GM19438 (cell line): ENCODE results near the gene CDK8.
"Not testable (repeated sequence)": the region's sequence is repeated elsewhere in the genome, so short reads cannot be mapped to it uniquely, and the experiment has no call there.

Source experiments
- ATAC-seq: cut with Tn5 transposase; IDR thresholded peaks from one replicate; pipeline ENCODE4 v1.9.1; 2021; ENCODE audit warnings: low read depth; ENCODE audit not compliant: unreplicated experiment

The CDK8 gene

DNA sequence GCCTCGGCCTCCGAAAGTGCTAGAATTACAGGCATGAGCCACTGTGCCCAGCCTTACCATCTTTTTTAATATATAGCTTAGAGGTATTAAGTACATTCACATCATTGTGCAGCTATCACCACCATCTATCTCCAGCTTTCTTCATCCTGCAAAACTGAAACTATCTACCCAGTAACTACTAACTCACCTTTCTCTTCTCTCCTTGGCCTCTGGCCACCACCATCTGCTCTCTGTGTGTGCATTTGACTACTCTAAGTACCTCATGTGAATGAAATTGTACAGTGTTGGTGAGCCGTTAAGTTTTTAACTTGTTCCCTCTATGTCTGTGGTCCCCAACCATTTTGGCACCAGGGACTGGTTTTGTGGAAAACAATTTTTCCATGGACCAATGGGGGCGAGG lies 56.1 kb downstream of the CDK8 start:
- ATAC-seq: no peak

DNA sequence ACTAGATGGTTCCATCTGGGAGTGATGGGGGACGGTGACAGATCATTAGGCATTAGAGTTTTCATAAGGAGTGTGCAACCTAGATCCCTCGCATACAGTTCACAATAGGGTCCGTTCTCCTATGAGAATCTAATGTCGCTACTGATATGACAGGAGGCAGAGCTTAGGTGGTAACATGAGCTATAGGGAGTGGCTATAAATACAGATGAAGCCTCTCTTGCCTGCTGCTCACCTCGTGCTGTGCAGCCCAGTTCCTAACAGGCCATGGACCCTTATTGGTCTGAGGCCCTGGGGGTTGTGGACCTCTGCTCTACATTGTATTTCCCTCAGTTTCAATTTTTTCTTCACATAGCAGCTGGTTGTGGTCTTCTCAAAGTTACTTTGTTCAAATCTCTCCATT lies 56.5 kb downstream of the CDK8 start:
- ATAC-seq: no peak

DNA sequence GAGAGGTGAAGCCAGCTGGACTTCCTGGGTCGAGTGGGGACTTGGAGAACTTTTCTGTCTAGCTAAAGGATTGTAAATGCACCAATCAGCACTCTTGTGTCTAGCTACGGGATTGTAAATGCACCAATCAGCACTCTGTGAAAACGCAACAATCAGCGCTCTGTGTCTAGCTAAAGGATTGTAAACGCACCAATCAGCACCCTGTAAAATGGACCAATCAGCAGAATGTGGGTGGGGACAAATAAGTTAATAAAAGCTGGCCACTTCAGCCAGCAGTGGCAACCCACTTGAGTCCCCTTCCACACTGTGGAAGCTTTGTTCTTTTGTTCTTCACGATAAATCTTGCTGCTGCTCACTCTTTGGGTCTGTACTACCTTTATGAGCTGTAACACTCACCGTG lies 58.1 kb downstream of the CDK8 start:
- ATAC-seq: not testable (repeated sequence)

DNA sequence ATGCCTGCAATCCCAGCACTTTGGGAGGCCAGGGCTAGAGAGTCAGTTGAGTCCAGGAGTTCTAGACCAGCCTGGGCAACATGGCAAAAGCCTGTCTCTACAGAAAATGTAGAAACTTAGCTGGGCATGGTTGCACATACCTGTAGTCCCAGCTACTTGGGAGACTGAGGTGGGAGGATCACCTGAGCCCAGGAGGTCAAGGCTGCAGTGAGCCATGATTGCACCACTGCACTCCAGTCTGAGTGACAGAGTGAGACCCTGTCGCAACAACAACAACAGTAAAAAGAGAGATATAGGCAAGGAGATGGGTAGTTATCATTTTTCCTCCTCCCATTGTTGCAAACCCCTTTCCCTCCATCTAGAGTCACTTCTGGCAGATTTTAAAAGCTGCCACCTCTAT lies 62.2 kb downstream of the CDK8 start:
- not testable (repeated sequence) for ATAC-seq

DNA sequence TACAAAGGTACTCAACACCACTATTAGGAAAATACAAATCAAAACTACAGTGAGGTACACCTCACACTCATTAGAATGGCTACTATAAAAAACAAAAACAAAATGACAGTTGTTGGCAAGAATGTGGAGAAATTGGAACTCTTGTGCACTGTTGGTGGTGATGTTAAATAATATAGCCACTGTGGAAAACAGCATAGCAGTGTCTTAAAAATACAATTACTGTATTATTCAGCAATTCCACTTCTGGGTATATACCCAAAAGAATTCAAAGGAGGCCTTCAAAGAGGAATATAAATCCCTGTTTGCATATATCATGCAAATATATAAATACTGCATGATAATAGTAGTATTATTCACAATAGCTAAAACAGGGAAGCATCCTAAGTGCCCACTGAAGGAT lies 66.8 kb downstream of the CDK8 start:
- no peak for ATAC-seq

DNA sequence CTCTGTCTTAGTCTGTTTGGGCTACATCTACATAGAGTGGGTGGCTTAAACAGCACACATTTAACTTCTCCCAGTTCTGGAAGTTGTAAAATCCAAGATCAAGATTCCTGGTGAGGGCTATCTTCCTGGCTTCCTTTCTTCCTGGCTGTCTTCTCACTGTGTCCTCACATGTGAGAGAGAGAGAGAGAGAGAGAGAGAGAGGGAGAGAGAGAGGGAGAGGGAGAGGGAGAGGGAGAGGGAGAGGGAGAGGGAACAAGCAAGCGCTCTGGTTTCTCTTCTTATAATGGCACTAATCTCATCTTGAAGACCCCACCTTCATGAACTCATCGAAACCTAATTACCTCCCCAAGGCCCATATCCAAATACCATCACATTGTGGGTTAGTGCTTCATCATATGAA lies 69.2 kb downstream of the CDK8 start:
- ATAC-seq: no peak

DNA sequence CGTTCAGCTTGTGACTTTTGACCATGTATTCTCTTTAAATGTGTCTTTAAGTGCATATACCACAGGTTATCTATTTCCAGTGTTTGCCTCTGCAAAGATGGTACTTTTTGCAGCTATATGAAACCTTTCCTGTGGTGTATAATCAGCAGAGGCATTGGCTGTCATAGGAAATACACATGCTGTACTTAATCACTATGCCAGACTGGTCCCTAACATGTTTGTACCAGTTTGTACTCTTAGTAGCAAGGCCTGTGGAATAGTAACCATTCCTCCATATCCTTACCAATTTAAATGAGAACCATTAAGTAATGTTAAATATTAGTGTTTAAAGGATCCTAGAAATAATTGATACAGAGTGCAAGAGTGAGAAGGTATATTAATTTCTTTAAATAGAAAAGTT lies 69.8 kb downstream of the CDK8 start:
- ATAC-seq: no peak

DNA sequence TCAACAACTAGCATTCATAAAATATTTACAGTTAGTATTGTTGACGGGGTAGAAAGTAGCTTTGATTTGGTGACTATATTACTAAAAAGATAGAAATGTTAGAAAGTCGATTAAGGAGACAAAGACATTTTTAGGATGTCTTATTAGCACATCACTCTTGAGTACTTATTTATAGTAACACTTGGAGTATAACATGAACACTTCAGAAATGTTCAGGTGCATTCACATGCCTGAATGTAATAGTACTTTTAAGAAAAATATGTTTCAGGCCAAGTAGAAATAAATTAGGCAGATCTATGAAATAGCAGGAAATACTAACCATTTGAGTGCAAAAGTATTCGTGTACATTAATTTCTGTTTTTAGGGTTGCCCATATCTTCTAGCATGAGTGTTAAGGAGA lies 70.4 kb downstream of the CDK8 start:
- no peak for ATAC-seq

DNA sequence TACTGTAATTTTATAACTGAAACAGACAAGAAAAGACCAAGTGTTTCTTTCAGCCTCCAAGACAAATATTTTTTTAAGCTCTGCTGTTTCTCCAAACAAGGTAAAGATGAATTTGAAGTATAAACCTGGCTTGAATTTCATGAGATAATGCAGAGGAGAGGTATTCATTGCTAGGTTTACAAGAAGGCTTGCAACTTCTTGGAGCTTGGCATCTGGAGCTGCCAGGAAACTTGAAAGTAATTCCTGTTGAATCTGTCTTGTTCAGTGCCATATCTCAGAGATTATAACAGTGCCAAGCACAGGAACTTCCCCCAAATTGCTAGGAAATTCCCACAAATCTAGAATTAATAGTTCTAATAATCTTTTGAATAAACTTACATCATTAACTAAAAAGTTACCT lies 70.9 kb downstream of the CDK8 start:
- ATAC-seq: no peak

DNA sequence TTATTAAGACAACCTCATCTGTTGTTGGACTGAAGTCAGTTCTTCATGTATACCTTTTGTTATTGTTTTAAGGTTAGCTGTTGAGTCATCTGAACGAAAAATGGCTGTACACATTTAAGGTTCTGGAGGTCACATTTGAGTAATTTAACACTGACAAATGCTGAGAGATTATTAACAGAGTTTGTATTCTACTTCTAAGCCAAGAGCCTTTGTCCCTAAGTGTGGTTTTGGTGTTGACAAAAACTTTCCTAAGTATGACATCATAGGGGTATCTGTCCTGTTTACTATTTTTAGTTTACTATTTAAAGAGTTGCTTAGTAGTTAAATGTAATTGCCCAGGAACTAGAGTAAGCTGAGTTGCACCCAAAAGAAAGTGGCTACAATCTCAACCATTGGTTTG lies 71.9 kb downstream of the CDK8 start:
- ATAC-seq: peak; percentile 84

DNA sequence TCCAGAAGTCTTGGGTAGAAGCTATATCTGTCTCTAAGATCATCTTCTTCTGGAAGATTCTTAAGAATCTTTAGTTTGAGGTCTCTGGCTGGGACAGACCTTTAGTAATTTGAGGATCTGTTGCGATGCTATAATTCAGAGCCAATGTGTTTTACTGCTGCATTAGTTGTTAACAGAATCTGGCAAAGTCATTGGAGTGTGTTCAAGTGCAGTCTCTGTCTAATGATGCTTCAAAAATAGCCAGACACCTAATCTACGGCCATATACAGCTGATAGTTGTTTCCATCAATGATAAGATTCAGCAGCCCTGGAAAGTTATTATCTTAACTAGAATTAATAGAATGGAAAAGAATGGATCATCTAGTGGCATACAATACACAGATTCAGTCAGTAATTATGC lies 72.6 kb downstream of the CDK8 start:
- no peak for ATAC-seq

DNA sequence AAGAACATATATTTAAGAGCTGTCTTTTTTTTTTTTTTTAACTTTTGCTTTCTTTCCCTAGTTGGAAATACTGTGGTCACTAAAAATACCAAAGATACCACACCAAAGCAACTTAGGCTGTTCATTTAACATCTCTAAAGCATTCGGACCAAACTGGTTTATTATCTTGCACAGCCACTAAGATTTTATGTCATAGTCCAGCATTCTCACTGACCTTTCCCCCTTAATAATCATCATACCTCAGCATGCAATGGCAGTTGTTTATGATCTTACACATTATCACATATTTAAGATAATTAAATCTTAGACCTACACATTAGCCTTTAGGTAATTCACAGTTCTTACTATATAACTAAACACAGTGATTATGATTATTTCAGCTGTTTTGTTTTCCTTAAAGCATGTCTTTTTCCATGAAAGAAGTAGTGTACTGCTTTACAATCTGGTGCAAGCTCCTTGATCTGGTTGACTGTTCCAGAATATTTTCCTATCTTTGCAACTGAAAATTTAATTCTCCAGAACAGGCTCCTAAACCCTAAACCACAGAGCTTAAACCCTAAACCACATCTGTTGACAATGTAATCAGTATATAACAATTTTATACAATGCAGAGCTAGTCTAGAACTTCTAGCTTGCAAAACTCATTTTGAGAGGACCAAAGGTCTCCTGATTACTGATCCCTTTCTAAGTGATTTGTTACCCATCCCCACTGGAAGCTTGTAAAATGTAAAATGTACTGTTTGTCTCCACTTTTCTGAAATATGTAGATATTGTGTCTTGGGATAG lies 74.2 kb downstream of the CDK8 start:
- ATAC-seq: no peak

DNA sequence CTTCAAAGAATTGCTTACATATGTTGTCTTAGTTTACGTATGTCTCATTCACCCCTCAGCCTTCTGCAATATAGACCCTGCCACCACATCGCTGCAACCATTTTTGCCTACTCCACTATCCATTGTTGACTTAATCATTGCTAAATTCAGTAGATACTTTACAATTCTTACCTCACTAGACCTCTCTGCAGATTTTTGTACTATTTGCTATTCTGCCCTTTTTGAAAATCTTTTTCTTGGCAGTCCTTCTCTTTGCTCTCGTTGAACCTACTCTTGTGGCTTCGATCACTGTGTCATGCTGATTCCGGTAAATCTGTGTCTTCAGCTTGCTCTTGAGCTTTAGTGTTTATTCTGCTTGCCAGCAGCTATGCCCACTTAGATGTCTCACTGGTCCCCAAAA lies 81.2 kb downstream of the CDK8 start:
- no peak for ATAC-seq

DNA sequence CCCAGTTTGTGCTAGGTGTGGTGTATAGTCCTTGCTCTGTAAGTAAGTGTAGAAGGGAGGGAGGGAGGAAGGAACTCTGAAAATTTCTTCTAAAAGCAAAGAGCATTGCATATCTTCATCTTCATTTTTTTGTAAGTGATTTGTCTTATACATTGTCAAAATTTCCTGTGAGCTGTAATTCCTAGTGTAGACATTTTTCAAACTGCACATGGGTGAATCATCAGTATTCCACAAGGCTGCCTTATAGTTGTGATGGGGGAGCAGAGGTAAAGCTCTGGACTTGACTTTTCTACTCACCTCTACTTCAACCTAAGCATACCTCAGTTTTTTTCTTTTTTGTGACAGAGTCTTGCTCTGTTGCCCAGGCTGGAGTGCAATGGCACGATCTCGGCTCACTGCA lies 86.9 kb downstream of the CDK8 start:
- ATAC-seq: no peak

DNA sequence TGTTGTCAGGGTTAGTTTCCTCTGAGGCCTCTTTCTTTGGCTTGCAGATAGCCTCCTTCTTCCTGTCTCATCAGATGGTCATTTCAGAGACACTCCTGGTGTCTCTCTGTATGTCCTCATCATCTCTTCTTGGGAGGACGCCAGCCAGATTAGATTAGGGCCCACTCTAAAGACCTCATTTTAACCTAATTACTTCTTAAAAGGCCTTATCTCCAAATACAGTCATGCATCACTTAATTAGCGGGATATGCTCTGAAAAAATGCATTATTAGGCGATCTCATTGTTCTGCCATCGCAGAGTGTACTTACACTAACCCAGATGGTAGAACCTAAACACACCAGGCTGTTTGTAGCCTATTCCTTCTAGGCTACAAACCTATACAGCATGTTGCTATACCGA lies 89.0 kb downstream of the CDK8 start:
- ATAC-seq: no peak

DNA sequence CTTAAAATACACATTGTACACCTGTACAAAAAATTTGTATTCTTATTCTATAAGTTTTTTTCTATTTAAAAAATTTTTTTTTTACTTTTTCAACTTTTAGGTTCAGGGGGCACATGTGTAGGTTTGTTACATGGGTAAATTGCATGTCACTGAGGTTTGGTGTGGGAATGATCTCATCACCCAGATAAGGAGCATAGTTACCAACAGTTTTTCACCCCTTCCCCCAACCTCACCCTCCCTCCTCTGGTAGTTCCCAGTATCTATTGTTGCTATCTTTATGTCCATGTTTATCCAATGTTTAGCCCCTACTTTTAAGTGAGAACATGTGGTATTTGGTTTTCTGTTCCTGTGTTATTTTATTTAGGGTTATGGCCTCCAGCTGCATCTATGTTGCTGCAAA lies 89.9 kb downstream of the CDK8 start:
- ATAC-seq: no peak

DNA sequence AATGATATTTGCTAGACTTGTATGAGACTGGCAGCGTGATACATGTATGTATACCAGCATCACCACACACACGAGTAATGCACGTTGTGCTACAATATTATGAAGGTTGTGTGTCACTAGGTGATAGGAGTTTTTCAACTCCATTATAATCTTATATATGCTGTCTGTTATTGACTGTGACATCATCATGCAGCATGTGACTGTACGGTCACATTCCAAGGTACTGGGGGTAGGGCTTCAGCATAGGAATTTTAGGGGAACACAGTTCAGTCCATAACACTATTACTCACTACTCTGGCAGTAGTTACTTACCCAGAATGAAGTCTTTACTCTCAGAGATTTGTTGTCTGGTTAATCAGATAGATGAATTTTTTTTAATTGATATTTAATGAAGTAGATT lies 91.1 kb downstream of the CDK8 start:
- ATAC-seq: no peak

DNA sequence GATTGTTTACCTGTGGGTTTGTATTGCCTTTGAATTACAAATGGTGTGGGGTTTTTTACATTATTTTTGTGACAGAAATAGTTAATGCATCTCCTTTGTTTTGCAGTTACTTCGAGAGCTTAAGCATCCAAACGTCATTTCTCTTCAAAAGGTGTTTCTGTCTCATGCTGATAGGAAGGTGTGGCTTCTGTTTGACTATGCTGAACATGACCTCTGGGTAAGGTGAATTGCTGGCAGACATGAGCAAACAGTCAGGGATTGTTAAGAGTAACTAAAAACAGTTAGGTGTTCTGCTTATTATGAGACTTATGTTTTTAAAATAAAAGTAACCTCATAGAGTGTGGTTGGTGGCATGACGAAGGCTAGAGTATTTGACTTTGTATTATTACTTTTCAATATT lies 95.0 kb downstream of the CDK8 start:
- ATAC-seq: no peak

DNA sequence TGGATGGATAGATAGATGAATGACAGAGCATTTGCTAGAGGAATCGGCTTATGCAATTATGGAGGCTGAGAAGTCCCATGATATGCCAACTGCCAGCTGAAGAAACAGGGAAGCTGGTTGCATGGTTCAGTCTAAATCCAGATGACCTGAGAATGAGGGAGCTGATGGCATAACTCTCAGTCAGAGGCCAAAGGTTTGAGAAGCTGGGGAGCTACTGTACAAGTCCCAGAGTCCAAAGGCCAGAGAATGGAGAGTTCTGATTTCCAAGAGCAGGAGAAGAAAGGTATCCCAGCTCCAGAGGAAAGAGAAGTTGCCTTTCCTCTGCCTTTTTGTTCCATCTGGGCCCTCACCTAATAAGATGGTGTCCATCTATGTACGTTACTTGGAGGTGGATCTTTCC lies 108.3 kb downstream of the CDK8 start:
- no peak for ATAC-seq

DNA sequence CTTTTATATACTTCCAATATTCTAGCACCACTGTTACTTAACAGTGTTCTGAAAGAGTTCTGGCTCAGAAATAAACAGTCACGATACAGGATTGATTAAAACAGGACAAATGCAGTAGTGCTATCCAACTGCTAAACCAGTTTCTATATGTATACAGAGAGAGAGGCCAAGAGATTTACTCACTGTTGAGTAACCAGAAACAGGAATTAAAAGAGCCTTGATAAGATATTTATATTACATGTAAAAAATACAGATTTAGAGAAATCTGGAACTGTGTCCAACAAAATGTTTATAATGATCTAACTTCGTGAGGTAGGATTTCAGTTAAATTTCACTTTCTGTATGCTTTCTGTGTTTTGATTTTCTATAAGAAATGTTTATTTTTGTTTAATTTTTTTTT lies 116.6 kb downstream of the CDK8 start:
- ATAC-seq: no peak

DNA sequence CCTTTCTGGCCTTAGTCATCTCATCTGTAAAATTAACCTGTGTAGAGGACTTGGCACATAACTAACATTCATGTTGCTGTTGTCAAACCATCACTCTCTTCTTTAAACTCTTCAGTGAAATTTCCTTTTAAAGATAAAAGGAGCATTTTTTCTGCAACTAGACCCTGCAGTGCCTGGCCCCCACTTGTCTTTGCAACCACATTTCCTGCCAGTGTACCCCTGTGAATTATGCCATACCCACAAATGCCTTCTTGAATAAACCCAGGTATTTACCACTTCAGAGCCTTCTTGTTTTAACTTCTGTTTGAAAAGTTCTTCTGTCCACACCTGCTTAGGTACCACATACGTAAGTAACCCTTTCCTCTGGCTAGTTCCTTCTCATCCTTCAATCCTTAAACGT lies 118.8 kb downstream of the CDK8 start:
- ATAC-seq: no peak

DNA sequence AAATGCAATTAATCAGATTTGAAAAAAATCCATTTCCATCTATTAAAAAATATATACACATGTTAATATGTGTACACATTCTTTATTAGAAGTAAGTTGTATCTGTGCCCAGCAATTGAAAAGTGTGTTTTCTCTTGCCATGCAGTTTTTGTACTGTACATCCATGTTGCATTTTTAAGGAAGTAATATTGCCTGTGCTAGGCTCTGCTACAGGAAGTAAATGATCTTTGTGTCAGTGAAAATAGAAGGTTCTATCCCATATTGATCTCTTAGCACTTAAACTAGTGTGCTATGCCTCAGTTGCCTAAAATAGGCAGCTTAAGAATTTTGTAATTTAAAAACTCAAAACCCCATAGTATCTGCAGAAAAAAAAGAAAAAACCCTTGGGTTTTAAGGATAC lies 122.5 kb downstream of the CDK8 start:
- ATAC-seq: no peak

DNA sequence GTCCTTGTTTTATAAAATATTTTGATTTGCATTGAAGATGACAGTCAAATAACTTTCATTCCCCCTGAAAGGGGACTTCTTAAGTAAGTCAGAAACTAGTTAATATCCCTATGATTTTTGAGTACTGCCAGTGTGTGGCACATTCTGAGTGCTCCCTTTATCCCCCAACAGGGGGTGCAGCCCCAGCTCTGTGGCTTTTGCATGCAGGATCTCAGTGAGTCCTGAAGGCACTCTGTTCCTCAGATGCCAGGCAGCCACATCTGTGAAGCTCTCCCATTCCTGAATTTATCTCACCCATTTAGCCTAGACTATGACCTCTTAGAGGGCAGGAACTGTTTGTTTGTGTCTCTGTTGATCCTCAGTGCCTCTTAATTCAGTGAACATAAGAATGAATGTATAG lies 123.1 kb downstream of the CDK8 start:
- ATAC-seq: no peak
